Large intestine (tissue), 3 donors: ENCODE data around the gene CRACDL. TPM values are rescaled to one million over a fixed set of nuclear protein-coding genes. Genes with fewer than 3 reads are reported as not detected.

ENCODE experiments used
- DNase-seq, 2 donors: peaks; one replicate each; pipeline versions ENCODE4 v3.0.0 to v3.0.0-alpha.2; 2013
- H3K27ac ChIP-seq: one replicate; pipeline ENCODE4 v1.5.1; 2013; ENCODE audit warnings: low read length
- H3K27me3 ChIP-seq: 2 replicates; pipeline ENCODE4 v1.6.1; 2013; ENCODE audit warnings: low read length; ENCODE audit not compliant: control insufficient read depth, insufficient read depth
- H3K36me3 ChIP-seq: 2 replicates; pipeline ENCODE4 v1.6.1; 2013; ENCODE audit warnings: low read length; ENCODE audit not compliant: control insufficient read depth, insufficient read depth
- H3K4me1 ChIP-seq: one replicate; pipeline ENCODE4 v1.6.1; 2013; ENCODE audit warnings: low read length; ENCODE audit not compliant: control insufficient read depth, insufficient read depth
- H3K4me3 ChIP-seq: one replicate; pipeline ENCODE4 v1.5.1; 2013; ENCODE audit warnings: low read length
- H3K9me3 ChIP-seq: one replicate; pipeline ENCODE4 v1.6.1; 2013; ENCODE audit warnings: mild to moderate bottlenecking, low read depth, low read length, moderate library complexity; ENCODE audit not compliant: control insufficient read depth
- WGBS: methylation state at CpG from one replicate; pipeline ENCODE4 v1.1.5; 2013; ENCODE audit warnings: low lambda C conversion rate; ENCODE audit not compliant: insufficient coverage; 5-methylcytosine and 5-hydroxymethylcytosine counted together
- polyA plus RNA-seq: library from polyadenylated mRNA; unstranded; fragments of 120-200 nt; gene quantifications from one replicate; pipeline ENCODE4 v1.2.1, GENCODE V29; 2013

CRACDL gene
- polyA plus RNA-seq, 1 donor, result 3.0 TPM

- WGBS, result 100% methylated on average over 1 of the region's 8 CpGs
- DNase-seq, result no peak
- no peak overlapping the region for H3K4me3 ChIP-seq
- H3K9me3 ChIP-seq, result no peaks in the 10 kb centered on the region
- H3K36me3 ChIP-seq, result no peaks in the 10 kb centered on the region
- no peaks in the 10 kb centered on the region for H3K27me3 ChIP-seq
- no peak overlapping the region for H3K27ac ChIP-seq
- H3K4me1 ChIP-seq, result peaks cover 6% of the 10 kb centered on the region
Measured at GRCh38 chr2:98802344-98802743, 133.7 kb downstream of the CRACDL start.

DNA sequence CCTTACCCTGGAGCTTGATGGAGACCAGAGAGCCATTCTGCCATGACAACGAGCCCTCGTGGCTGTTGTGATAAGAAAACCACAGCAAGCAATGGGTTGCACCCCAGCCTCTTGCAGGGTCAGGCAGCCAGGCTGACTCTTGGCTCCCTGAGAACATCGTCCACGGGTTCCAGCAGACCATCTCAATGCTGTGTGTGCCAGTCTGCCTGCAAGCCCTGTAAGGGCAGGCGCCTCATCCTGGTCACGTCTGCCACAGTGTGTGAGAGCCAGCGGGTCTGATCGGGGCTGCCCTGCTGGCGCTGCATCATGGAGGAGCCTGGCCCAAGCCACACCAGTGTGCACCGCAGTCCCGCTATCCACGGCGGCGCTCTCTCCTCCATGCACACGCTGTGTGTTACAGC is 134.1 kb downstream of the CRACDL start:
- Histone ChIP-seq H3K4me1 (peaks cover 10% of the 10 kb centered on the region), H3K9me3 (no peaks in the 10 kb centered on the region), H3K27ac (no peak overlapping the region), H3K27me3 (no peaks in the 10 kb centered on the region), H3K36me3 (peaks cover 4% of the 10 kb centered on the region), H3K4me3 (no peak overlapping the region)
- no CpG with 5 or more reads among the region's 15 CpGs for WGBS
- DNase-seq, result no peak

DNA sequence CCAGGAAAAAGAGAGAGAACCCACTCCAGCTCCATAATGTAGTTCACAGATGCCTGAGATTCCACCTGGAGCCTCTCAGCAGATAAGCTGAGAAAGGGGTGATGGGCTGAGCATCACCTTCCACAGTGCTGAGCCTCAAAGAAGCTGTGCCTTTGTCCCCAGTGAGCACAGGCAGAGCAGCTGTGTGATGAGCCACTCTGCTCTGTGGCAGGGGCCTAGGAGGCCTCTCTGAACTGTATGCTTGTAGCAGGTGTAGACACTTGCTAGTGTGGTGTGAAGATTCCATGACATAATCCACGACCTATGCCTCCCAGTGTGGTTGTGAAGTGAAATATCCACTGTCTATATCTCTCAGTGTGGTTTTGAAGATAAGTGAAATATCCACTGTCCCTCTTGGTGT is 134.7 kb downstream of the CRACDL start:
- WGBS, result no CpG with 5 or more reads among the region's 1 CpG
- no peak overlapping the region for H3K4me3 ChIP-seq
- peaks cover 16% of the 10 kb centered on the region for H3K4me1 ChIP-seq
- no peaks in the 10 kb centered on the region for H3K27me3 ChIP-seq
- H3K36me3 ChIP-seq, result peaks cover 7% of the 10 kb centered on the region
- H3K9me3 ChIP-seq, result no peaks in the 10 kb centered on the region
- H3K27ac ChIP-seq, result no peak overlapping the region
- DNase-seq, result no peak

DNA sequence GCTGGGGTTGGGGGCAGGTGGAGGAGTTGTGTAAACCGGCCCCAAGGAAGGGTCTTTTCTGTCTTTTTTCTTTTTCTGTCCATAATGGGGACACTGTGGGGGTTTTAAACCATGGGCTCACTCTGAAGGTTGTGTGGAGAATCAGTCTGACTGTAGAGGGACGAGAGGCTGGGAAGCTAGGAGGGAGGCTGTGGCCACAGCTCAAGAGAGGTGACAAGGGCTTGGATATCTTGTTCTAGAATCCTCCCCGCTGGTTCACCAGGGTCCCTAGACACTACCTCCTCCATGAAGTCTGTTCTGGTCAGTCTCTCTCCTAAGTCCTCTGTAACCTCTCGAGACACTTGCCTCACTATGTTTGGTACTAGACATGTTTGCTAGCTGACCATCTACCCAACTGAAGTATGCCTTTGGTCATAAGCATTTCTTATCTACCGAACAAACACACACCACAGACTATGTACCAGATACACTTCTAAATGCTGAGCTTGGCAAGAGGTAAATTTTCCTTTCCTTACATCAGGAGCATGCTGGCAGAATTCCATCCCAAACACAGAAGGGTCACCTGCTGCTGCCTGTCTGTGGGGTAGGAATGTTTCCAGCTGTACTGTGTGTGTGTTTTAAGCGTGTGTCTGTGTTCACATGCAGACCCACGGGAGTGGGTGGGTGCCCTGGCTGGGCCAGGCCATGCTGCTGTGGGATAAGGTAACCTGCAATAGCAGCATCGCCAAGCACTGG is 135.5 kb downstream of the CRACDL start:
- no peak overlapping the region for H3K27ac ChIP-seq
- no peak for DNase-seq

GRCh38 chr2:98799375-98800329 is 136.4 kb downstream of the CRACDL start:
- no peak for DNase-seq
- peaks cover 19% of the 10 kb centered on the region for H3K4me1 ChIP-seq
- H3K27ac ChIP-seq, result no peak overlapping the region
- 65% methylated on average over 3 of the region's 10 CpGs for WGBS
- peaks cover 7% of the 10 kb centered on the region for H3K36me3 ChIP-seq
- H3K27me3 ChIP-seq, result no peaks in the 10 kb centered on the region
- H3K9me3 ChIP-seq, result no peaks in the 10 kb centered on the region
- no peak overlapping the region for H3K4me3 ChIP-seq

More for the DNA sequence above, 135.5 kb downstream of the CRACDL start:
- H3K36me3 ChIP-seq, result peaks cover 7% of the 10 kb centered on the region
- H3K4me3 ChIP-seq, result no peak overlapping the region
- H3K4me1 ChIP-seq, result peaks cover 16% of the 10 kb centered on the region
- no peaks in the 10 kb centered on the region for H3K27me3 ChIP-seq
- H3K9me3 ChIP-seq, result no peaks in the 10 kb centered on the region
- WGBS, result 100% methylated on average over 1 of the region's 8 CpGs

- Histone ChIP-seq H3K27ac (peak overlapping the region; percentile 73), H3K36me3 (peaks cover 11% of the 10 kb centered on the region), H3K9me3 (no peaks in the 10 kb centered on the region), H3K4me1 (peaks cover 19% of the 10 kb centered on the region), H3K27me3 (no peaks in the 10 kb centered on the region), H3K4me3 (no peak overlapping the region)
- DNase-seq, result no peak
- WGBS, result no CpG with 5 or more reads among the region's 19 CpGs
Measured at GRCh38 chr2:98796775-98797544, 139.1 kb downstream of the CRACDL start.

GRCh38 chr2:98795891-98796676 is 139.9 kb downstream of the CRACDL start:
- peak; percentile 80 to 93 for DNase-seq
- Histone ChIP-seq H3K4me1 (peaks cover 19% of the 10 kb centered on the region), H3K36me3 (peaks cover 11% of the 10 kb centered on the region), H3K9me3 (no peaks in the 10 kb centered on the region), H3K27ac (peak overlapping the region; percentile 73), H3K27me3 (no peaks in the 10 kb centered on the region), H3K4me3 (no peak overlapping the region)
- WGBS, result 80% methylated on average over 2 of the region's 14 CpGs

DNA sequence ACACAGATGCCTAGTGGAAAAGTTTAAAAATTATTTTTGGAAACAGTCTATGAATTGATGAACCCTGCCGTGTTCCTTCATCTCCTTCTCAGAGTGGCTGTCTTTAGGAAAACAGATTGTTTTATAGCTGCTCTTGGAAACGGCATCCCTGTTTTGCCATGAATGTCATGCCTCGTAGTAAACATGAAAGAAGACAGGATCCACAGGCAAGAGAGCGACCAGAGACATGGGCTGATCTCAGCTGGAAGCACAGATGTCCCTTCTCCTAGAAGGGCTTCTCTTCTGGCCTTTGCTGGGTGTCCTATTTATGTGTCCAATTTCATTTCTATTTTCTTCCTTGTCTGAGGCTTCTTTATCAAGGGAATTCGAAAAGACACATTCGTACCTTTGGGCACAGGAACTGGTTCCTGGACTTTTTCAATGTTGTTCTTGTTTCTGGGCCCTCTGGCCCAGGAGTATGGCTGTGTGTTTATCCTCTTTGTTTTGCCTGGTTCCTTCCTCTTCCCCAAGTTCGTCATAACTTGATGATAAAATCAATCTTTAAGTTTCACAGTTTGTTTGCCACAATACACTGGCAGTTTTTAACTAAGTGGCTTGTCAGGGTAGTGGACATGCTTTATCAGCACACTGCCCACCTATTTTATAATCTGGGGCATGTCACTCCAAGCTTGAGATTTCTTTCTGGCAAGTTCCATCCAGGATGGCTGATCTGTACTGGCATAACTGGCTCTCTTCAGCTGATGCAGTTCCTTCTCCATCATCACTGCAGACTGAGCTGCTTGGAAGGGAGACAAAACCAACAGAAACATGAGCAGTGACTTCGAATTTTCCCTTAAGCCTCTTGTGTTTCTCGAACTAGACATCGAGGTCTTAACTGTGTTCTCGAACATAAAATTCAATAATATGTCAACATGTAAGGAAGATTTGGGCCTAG is 141.9 kb downstream of the CRACDL start:
- Histone ChIP-seq H3K4me3 (no peak overlapping the region), H3K27ac (no peak overlapping the region), H3K9me3 (no peaks in the 10 kb centered on the region), H3K4me1 (peaks cover 19% of the 10 kb centered on the region), H3K27me3 (no peaks in the 10 kb centered on the region), H3K36me3 (peaks cover 11% of the 10 kb centered on the region)
- DNase-seq, result no peak
- WGBS, result 96% methylated on average over 5 of the region's 11 CpGs

- H3K27ac ChIP-seq, result no peak overlapping the region
- 89% methylated on average over 3 of the region's 5 CpGs for WGBS
Measured at GRCh38 chr2:98793275-98793674, 142.8 kb downstream of the CRACDL start.

More at GRCh38 chr2:98793275-98793674, 142.8 kb downstream of the CRACDL start:
- Histone ChIP-seq H3K27me3 (no peaks in the 10 kb centered on the region), H3K9me3 (no peaks in the 10 kb centered on the region), H3K36me3 (peaks cover 11% of the 10 kb centered on the region), H3K4me1 (peaks cover 19% of the 10 kb centered on the region), H3K4me3 (no peak overlapping the region)
- DNase-seq, result no peak
